ENCODE results near the gene CDK19. TPM values are rescaled to one million over a fixed set of nuclear protein-coding genes. Genes with fewer than 3 reads are reported as not detected.

Gene CDK19
- total RNA-seq, 1 donor from 2014 or later, result 9.1 TPM

DNA sequence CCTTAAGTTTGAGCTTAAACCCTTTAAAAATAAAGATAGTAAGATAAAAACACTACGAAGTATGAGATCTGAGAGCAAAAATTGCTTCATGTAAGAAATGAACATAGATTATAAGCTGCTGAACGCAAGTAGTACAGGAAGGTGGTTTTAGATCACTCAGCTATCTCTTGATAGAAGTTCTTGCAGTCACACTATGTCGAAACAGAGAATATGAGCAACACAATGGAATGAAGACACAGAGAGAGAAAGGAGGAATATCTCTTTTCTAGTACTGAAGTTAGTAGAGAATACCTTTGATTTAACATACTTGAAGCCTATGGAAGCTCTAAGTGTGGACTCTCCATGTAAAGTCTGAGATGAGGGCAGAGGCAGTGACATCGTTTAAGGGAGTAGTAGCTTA is 162.7 kb downstream of the CDK19 start:
- Histone ChIP-seq H3K4me1 (peaks cover 15% of the 10 kb centered on the region), H3K27me3 (ENCODE audit: low read depth) (no peaks in the 10 kb centered on the region), H3K4me3 (no peak overlapping the region), H3K36me3 (no peaks in the 10 kb centered on the region), H3K27ac (replicated peaks) (no peak overlapping the region), H3K9me3 (replicated peaks) (no peaks in the 10 kb centered on the region)
- no peak for DNase-seq
- TF ChIP-seq, protein P1, sequence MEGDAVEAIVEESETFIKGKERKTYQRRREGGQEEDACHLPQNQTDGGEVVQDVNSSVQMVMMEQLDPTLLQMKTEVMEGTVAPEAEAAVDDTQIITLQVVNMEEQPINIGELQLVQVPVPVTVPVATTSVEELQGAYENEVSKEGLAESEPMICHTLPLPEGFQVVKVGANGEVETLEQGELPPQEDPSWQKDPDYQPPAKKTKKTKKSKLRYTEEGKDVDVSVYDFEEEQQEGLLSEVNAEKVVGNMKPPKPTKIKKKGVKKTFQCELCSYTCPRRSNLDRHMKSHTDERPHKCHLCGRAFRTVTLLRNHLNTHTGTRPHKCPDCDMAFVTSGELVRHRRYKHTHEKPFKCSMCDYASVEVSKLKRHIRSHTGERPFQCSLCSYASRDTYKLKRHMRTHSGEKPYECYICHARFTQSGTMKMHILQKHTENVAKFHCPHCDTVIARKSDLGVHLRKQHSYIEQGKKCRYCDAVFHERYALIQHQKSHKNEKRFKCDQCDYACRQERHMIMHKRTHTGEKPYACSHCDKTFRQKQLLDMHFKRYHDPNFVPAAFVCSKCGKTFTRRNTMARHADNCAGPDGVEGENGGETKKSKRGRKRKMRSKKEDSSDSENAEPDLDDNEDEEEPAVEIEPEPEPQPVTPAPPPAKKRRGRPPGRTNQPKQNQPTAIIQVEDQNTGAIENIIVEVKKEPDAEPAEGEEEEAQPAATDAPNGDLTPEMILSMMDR (IDR thresholded peaks at IDR 0.05; ENCODE audit: borderline replicate concordance), result no peak
- intact Hi-C loops (cut with micrococcal nuclease), result no loop called here

DNA sequence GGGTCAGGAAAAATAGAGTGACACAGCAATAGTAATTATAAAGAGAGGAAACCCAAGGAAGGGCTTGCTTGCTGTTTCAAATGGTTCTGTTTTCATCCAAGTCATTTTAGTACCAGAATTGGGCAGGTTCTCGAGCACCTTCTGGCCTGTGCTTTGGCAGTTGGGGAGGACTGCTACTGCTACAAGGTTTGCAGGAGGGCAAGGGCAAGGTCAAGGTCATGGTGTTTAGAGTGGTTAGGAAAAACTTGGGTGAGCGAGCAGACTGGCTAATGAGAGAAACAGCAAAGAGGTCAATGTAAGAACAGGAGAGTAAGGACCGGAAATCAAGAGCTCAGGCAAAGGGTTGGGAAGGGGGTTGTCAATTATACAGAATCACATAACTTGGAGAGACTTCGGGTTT is 164.5 kb downstream of the CDK19 start:
- DNase-seq, result no peak
- H3K4me1 ChIP-seq, result peaks cover 15% of the 10 kb centered on the region
- H3K27ac ChIP-seq (replicated peaks), result no peak overlapping the region
- intact Hi-C loops (cut with micrococcal nuclease), result no loop called here
- no peaks in the 10 kb centered on the region for H3K27me3 ChIP-seq (ENCODE audit: low read depth)
- H3K9me3 ChIP-seq (replicated peaks), result no peaks in the 10 kb centered on the region
- TF ChIP-seq, protein P1 (IDR thresholded peaks at IDR 0.05; ENCODE audit: borderline replicate concordance), result no peak
- peaks cover 10% of the 10 kb centered on the region for H3K36me3 ChIP-seq
- no peak overlapping the region for H3K4me3 ChIP-seq

DNA sequence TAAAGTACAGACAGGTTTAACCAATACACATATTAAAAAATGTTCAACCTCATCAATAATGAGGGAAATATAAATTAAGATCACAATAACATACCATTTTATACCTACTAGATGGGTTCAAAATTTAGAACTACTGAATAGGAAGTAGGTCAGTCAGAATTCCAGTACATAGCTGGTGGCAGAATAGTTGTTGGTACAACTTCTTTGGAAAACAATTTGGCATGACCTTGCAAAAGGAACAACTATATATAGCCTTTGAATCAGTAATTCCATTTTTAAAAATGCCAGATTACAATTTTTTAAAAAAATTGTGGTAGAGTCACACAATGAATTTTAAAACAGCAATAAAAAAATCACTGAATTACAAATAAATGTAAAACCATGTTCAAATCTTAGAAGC is 165.6 kb downstream of the CDK19 start:
- no peak overlapping the region for H3K4me3 ChIP-seq

DNA sequence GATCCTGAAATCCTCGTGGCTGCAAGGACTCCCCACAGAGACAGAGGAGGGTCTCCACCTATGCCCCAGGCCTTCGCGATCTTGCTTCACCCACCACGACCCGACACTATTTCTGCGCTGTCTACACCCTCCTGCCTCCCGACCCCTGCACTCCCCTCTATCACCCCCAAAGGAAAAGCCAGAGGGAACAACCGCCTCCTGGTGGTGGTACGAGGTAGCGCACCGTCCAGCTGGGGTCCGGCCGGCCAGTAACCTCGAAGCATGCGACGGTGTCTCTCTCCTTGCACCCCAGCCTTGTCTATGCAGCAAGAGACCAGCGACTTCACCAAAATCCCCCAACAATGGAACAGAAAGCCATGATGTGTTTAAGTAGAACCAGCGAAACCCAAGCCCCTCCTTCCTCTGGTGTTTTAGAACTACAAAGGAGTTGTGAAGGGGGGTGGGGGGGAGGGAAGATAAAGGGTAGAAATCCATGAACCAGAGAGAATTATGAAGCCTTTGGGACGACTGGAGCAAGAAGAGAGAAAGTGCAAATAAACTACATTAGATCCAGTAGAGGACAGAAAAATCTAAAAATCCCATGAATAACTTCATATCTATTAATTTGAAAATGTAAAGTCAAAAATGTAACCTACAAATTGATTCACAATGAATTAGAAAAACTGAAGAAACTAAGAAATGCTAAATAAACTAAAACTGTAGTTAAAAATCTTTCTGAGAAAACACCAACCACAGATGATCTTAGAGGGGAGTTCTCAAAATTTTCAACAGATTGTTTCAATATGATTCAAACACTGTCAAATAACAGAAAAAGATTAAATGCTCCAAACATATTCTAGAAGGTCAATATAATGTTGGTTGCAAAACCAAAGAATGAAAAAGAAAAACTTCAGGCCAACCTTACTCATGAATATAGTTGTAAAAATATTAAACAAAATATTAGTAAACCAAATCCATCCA is 168.0 kb downstream of the CDK19 start:
- TF ChIP-seq, protein P1 (IDR thresholded peaks at IDR 0.05; ENCODE audit: borderline replicate concordance), result peak; percentile 32
- Histone ChIP-seq H3K27ac (replicated peaks) (no peak overlapping the region), H3K4me1 (peaks cover 15% of the 10 kb centered on the region), H3K4me3 (no peak overlapping the region), H3K36me3 (peaks cover 16% of the 10 kb centered on the region), H3K27me3 (ENCODE audit: low read depth) (no peaks in the 10 kb centered on the region), H3K9me3 (replicated peaks) (no peaks in the 10 kb centered on the region)
- no peak for DNase-seq
- intact Hi-C loops (cut with micrococcal nuclease), result no loop called here

More for the DNA sequence above, 165.6 kb downstream of the CDK19 start:
- H3K36me3 ChIP-seq, result peaks cover 16% of the 10 kb centered on the region
- intact Hi-C loops (cut with micrococcal nuclease), result no loop called here
- peaks cover 15% of the 10 kb centered on the region for H3K4me1 ChIP-seq
- no peaks in the 10 kb centered on the region for H3K9me3 ChIP-seq (replicated peaks)
- no peak overlapping the region for H3K27ac ChIP-seq (replicated peaks)
- TF ChIP-seq, protein P1 (IDR thresholded peaks at IDR 0.05; ENCODE audit: borderline replicate concordance), result no peak
- H3K27me3 ChIP-seq (ENCODE audit: low read depth), result no peaks in the 10 kb centered on the region
- no peak for DNase-seq

DNA sequence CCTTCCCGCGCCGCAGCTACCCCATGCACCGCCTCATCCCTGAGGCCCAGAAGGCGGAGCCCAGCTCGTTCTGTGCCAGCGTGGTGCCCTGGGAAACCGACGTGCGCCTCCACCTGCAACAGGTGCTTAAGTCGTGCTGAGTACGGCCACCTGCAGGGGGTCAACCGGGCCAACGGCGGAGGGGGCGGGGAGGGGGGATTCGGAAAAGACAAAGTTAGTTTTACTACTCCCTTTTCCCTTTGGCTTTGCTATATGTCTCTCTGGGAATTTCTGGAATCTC is 168.9 kb downstream of the CDK19 start:
- intact Hi-C loops (cut with micrococcal nuclease), result no loop called here
- DNase-seq, result no peak
- Histone ChIP-seq H3K27ac (replicated peaks) (no peak overlapping the region), H3K9me3 (replicated peaks) (no peaks in the 10 kb centered on the region), H3K4me1 (peaks cover 15% of the 10 kb centered on the region), H3K4me3 (no peak overlapping the region), H3K36me3 (peaks cover 16% of the 10 kb centered on the region), H3K27me3 (ENCODE audit: low read depth) (no peaks in the 10 kb centered on the region)
- TF ChIP-seq, protein P1 (IDR thresholded peaks at IDR 0.05; ENCODE audit: borderline replicate concordance), result no peak
